Lower leg skin (tissue), 3 donors: ENCODE data around the gene ZNF648.

Experiments
- POLR2A ChIP-seq, 2 donors: fragments of 450-650 bp; IDR thresholded peaks; one replicate each; pipeline ENCODE4 v1.6.1; 2016 to 2017; ENCODE audit warnings: antibody characterized with exemption in 2 of 2, mild to moderate bottlenecking in 1 of 2, moderate library complexity in 1 of 2
- TF ChIP-seq, protein P1 (sequence below), 3 donors: fragments of 450-650 bp; IDR thresholded peaks; one replicate each; pipeline ENCODE4 v1.5.1; 2016; ENCODE audit warnings: antibody characterized with exemption in 3 of 3, mild to moderate bottlenecking in 3 of 3, moderate library complexity in 2 of 3

DNA sequence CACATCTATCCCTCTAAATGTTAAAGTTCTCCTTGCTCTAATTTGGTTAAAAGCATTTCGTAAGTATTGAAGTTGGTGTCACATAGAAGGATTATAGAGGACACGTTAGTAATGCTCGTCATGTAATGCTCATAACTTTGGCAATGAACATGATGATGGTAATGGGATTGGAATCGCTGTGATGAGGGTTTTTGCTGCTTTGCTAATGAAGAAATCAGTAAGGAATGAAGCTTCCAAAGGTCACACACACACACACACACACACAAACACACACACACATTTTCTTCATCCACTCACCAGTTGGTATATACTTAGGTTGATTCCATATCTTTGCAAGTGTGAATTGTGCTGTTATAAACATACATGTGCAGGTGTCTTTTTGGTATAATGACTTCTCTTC lies 36.8 kb upstream of the ZNF648 start:
- TF ChIP-seq, protein P1, sequence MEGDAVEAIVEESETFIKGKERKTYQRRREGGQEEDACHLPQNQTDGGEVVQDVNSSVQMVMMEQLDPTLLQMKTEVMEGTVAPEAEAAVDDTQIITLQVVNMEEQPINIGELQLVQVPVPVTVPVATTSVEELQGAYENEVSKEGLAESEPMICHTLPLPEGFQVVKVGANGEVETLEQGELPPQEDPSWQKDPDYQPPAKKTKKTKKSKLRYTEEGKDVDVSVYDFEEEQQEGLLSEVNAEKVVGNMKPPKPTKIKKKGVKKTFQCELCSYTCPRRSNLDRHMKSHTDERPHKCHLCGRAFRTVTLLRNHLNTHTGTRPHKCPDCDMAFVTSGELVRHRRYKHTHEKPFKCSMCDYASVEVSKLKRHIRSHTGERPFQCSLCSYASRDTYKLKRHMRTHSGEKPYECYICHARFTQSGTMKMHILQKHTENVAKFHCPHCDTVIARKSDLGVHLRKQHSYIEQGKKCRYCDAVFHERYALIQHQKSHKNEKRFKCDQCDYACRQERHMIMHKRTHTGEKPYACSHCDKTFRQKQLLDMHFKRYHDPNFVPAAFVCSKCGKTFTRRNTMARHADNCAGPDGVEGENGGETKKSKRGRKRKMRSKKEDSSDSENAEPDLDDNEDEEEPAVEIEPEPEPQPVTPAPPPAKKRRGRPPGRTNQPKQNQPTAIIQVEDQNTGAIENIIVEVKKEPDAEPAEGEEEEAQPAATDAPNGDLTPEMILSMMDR (IDR thresholded peaks at IDR 0.05) = no peak
- TF ChIP-seq POLR2A (IDR thresholded peaks at IDR 0.05) = no peak
